Sciatic nerve (tissue), 2 donors: Measurements from ENCODE around the gene TANC1. TPM values are rescaled to one million over a fixed set of nuclear protein-coding genes. Genes with fewer than 3 reads are reported as not detected.
A peak's percentile ranks its signal among the peaks of the same experiment; 100 is the strongest.

ENCODE experiments used
- ATAC-seq: fragments of 200-7000 bp; cut with Tn5 transposase; one replicate; pipeline ENCODE4 v1.9.1; 2020; ENCODE audit warnings: mild to moderate bottlenecking, moderate library complexity
- DNase-seq: peaks from one replicate; pipeline ENCODE4 v3.0.0-alpha.2; 2020; ENCODE audit warnings: low spot score
- intact Hi-C: fragments of 100-400 bp; cut with DNase I; formaldehyde crosslinking; loops from one replicate; pipeline ENCODE4 v1.14.2; 2022
- total RNA-seq: library from RNA; stranded (reverse); fragmentation: NEBNext Ultra II Directional; extraction: Animal tissue kit (Norgen Biotek cat#: 25700); gene quantifications from one replicate; pipeline ENCODE4 v1.2.1, GENCODE V29; 2021
- donor health status: DM: no; HTN: no; CAD: no.
- donor health status: DM: no; HTN: no; CAD: no.

TANC1 gene
- total RNA-seq, 1 donor from 2014 or later = 50.3 TPM

GRCh38 chr2:159071190-159071915, 102.9 kb downstream of the TANC1 start:
- no peak for ATAC-seq
- no peak for DNase-seq
- intact Hi-C loops = no loop called here

- DNase-seq (no peak), ATAC-seq (no peak)
- intact Hi-C loops = no loop called here
Observed at GRCh38 chr2:159072795-159073194, 104.4 kb downstream of the TANC1 start.

- ATAC-seq (no peak), DNase-seq (no peak)
- intact Hi-C loops = no loop called here
Observed at GRCh38 chr2:159073256-159073655, 104.8 kb downstream of the TANC1 start.

GRCh38 chr2:159074605-159075004, 106.2 kb downstream of the TANC1 start:
- DNase-seq (no peak), ATAC-seq (no peak)
- intact Hi-C loops = no loop called here

- no peak for DNase-seq
- peak; percentile 78 for ATAC-seq
- intact Hi-C loops = no loop called here
Observed at GRCh38 chr2:159075727-159076126, 107.3 kb downstream of the TANC1 start.

GRCh38 chr2:159076241-159076640, 107.8 kb downstream of the TANC1 start:
- intact Hi-C loops = no loop called here
- DNase-seq = no peak
- ATAC-seq = peak; percentile 95

GRCh38 chr2:159077869-159078268, 109.4 kb downstream of the TANC1 start:
- ATAC-seq = no peak
- DNase-seq = no peak
- intact Hi-C loops = no loop called here

GRCh38 chr2:159078443-159078842, 110.0 kb downstream of the TANC1 start:
- ATAC-seq (no peak), DNase-seq (no peak)
- intact Hi-C loops = no loop called here

- DNase-seq = no peak
- no peak for ATAC-seq
- intact Hi-C loops = no loop called here
Observed at GRCh38 chr2:159080641-159081040, 112.2 kb downstream of the TANC1 start.

- intact Hi-C loops = no loop called here
- no peak for ATAC-seq
- DNase-seq = no peak
Observed at GRCh38 chr2:159082119-159082518, 113.7 kb downstream of the TANC1 start.

- ATAC-seq (peak; percentile 50), DNase-seq (no peak)
- intact Hi-C loops = no loop called here
Observed at GRCh38 chr2:159084384-159085370, 116.2 kb downstream of the TANC1 start.

- ATAC-seq (no peak), DNase-seq (peak; percentile 71)
- intact Hi-C loops = no loop called here
Observed at GRCh38 chr2:159086342-159086741, 117.9 kb downstream of the TANC1 start.

GRCh38 chr2:159086826-159087225, 118.4 kb downstream of the TANC1 start:
- no peak for ATAC-seq
- intact Hi-C loops = no loop called here
- DNase-seq = no peak

- intact Hi-C loops = no loop called here
- no peak for DNase-seq
- ATAC-seq = no peak
Observed at GRCh38 chr2:159088906-159089305, 120.5 kb downstream of the TANC1 start.

- no peak for ATAC-seq
- intact Hi-C loops = no loop called here
- no peak for DNase-seq
Observed at GRCh38 chr2:159089543-159089942, 121.1 kb downstream of the TANC1 start.

- intact Hi-C loops = no loop called here
- ATAC-seq = peak; percentile 45
- no peak for DNase-seq
Observed at GRCh38 chr2:159090514-159091201, 122.2 kb downstream of the TANC1 start.

GRCh38 chr2:159091381-159091780, 122.9 kb downstream of the TANC1 start:
- ATAC-seq = no peak
- DNase-seq = no peak
- intact Hi-C loops = no loop called here

GRCh38 chr2:159091976-159092375, 123.5 kb downstream of the TANC1 start:
- intact Hi-C loops = no loop called here
- no peak for DNase-seq
- no peak for ATAC-seq

GRCh38 chr2:159093497-159093896, 125.1 kb downstream of the TANC1 start:
- intact Hi-C loops = no loop called here
- no peak for ATAC-seq

More at GRCh38 chr2:159093497-159093896, 125.1 kb downstream of the TANC1 start:
- DNase-seq = no peak
